Epidermal melanocyte (primary cell): ENCODE measurements around the gene PSEN2.

ENCODE experiments used
- DNase-seq: peaks from one replicate; pipeline ENCODE4 v3.0.0; 2011; ENCODE audit warnings: low spot score; ENCODE audit not compliant: insufficient read length

Gene PSEN2

GRCh38 chr1:226864311-226864710 is 6.1 kb upstream of the PSEN2 start:
- no peak for DNase-seq

- no peak for DNase-seq
Observed at GRCh38 chr1:226865590-226865989, 4.8 kb upstream of the PSEN2 start.

- DNase-seq: no peak
Observed at GRCh38 chr1:226867461-226868054, 2.9 kb upstream of the PSEN2 start.

DNA sequence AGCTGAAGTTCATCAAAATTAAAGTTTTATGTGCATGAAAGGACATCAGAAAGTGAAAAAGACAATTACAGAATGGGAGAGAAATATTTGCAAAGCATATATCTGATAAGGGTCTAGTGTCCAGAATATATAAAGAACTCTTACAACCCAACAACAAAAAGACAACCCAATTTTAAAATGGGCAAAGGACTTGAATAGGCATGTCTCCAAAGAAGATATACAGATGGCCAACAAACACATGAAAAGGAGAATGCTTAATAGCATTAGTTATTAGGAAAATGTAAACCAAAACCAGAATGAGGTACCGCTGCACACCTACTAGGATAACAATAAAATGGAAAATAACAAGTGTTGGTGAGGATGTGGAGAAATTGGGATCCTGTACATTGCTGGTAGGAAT is 1.7 kb upstream of the PSEN2 start:
- DNase-seq: no peak

DNA sequence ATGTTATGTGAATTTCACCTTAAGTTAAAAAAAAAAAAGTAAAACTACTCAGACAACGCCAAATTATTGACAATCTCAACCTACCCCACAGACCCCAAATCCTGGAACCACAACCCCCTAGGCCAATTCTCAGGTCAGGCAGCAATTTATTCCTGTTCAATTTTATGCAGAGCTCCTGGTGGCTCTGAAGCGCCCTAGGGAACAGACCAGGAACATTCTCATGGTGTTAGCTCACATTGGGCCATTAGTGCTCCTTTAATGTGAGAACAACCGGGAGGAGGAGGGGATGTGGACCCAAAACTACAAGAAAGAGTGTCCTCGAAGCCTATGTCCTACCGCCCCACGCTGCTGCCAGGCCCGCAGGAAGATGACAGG is 403 bp upstream of the PSEN2 start:
- no peak for DNase-seq

DNA sequence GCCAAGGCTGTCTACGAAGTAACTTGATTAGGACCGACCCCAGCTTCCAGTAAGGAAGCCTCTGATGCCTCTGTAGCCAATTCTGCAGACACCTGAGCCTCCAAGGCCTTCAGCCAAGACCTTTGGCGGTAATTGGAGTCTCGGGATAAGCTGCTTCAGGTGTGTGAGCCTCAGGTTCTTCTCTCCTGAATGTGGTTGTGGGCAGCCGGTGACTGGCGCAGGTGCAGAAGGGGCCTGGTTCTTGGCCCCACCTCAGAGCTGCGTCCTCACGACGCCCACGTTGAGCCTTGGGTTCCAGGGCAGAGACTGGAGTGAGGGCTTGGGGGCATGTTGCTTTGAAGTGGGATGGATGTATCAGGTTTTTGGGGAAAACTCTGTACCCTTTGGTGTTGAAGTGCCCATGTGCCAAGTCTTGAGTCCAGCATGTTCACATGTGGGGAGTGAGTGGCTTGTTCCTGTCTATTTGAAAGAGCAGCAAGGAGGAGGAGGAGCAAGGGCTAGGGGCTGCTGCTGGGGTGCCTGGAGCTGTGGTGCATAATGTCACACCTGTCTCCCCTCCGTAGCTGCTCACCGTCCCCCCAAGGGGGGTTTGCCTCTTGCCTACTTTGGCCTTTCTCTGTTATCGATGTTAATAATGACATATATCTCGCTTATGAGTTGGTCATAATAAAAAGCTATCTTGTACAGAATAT is 1.4 kb downstream of the PSEN2 start:
- no peak for DNase-seq

- DNase-seq: no peak
Observed at GRCh38 chr1:226872437-226872836, 2.0 kb downstream of the PSEN2 start.

GRCh38 chr1:226873771-226874578 is 3.6 kb downstream of the PSEN2 start:
- DNase-seq: no peak

GRCh38 chr1:226874579-226875425 is 4.4 kb downstream of the PSEN2 start:
- DNase-seq: no peak

DNA sequence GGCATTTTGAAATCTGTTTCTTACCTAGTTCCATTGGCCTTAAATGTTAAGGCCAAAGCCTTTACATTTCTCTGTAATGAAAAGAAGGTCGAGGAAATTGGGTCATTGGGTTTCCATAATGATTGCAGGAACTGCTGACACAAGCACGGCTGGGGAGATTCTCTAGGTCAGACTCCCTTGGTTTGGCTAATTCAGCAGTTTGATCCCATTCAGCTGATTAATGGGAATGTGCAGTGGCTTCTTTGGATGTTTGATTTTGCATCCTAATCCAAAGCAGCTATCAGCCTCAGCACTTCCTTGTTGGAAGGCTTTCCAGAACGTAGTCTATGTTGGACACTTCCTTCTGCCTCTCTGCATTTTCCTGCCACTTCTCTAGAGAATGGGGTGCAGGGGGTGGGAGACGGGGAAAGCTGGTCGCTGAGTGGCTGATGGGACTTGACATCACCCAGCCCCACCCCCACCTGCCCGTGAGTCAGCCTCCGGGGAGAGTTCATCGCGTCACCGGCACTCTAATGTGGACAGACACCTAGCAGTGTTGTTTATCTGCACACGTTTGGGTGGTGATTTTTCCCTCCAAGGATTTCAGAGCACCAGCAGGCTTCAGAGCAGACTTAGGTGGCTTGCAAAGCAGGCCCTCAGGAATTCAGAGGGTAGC is 5.4 kb downstream of the PSEN2 start:
- DNase-seq: no peak

GRCh38 chr1:226877669-226878068 is 7.3 kb downstream of the PSEN2 start:
- no peak for DNase-seq

- DNase-seq: no peak
Observed at GRCh38 chr1:226880372-226881287, 10.2 kb downstream of the PSEN2 start.

DNA sequence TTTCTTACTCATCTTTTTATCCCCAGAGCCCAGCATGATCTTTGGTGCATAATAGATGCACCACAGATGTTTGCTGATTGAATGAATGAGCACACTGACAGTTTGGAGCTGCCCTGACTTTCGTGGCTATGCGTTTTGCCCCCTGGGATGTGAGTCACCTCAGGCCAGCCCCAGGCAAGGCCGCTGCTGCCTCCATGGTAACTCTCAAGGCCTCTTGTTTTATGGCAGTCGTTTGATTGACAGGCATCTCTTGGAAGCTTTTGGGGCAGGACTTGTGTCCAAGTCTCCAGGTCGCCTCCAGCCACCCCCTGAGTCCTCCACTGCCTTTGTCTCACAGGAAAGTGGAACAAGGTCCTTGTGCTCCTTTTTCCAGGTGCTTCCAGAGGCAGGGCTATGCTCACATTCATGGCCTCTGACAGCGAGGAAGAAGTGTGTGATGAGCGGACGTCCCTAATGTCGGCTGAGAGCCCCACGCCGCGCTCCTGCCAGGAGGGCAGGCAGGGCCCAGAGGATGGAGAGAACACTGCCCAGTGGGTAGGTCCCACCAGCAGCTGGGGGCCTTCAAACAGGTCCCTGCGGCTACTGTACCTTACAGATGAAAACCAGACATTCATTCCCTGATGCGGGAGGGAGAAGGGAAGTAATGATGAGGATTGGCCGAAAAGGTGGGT is 11.2 kb downstream of the PSEN2 start:
- no peak for DNase-seq

DNA sequence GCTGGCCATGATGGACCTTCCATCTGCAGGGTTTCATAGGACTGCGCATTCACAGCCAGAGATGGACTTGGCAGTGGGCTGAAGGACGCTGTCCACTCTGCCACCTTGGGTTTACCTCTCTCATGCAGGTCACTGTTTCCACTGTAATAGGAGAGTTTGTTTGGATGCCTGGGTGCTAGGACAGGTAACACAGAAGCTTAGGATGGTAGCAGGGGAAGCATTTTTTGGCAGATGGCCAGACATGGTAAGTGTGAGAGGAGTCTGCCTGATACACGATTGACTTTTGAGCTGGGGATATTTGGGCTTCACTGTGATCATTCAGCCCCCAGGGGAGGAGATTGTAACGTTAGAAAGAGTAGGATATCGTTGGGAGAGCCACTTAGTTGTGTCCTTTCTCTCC is 11.8 kb downstream of the PSEN2 start:
- no peak for DNase-seq

GRCh38 chr1:226882631-226883409 is 12.4 kb downstream of the PSEN2 start:
- no peak for DNase-seq

DNA sequence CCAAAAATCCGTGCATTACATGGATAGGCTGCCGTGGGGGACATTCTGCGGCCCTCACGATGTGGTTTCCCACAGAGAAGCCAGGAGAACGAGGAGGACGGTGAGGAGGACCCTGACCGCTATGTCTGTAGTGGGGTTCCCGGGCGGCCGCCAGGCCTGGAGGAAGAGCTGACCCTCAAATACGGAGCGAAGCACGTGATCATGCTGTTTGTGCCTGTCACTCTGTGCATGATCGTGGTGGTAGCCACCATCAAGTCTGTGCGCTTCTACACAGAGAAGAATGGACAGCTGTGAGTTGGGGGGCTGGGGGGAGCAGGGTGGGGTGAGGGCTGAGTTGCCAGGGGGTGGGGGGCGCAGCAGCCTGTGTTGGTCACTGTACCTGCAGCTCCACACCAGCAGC is 13.2 kb downstream of the PSEN2 start:
- DNase-seq: no peak

DNA sequence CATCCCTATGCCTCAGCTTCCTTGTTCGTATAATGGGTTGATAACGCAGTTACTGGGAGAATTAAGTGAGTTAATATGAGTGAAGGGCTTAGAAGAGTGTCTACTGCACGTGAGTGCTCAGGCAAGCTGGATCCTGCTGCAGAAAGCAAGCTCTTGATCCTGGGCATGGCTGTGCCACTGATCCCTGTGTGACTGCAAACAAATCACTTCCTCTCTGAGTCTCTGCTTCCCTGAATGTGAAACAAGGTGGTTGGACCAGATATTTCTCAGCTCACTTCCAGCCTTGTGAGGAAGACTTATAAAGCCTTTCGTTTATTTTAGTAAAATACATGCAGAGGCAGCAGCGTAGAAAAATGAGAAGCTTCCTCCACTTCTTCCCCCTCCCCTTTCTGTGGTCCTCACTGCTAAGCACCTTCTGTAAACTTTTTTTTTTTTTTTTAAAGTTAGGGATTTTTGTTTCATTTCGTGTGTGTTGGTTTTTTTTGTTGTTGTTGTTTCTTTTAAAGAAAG is 13.8 kb downstream of the PSEN2 start:
- DNase-seq: no peak

GRCh38 chr1:226884966-226885820 is 14.8 kb downstream of the PSEN2 start:
- no peak for DNase-seq
